Transverse colon (tissue), 4 donors: ENCODE measurements around the gene ZNRD2.

ENCODE experiments used
- POLR2A ChIP-seq: fragments of 450-650 bp; IDR thresholded peaks from one replicate; pipeline ENCODE4 v1.6.1; 2016; ENCODE audit warnings: antibody characterized with exemption, mild to moderate bottlenecking, moderate library complexity
- POLR2AphosphoS5 ChIP-seq, 3 donors: sonication (generic); formaldehyde crosslinking; IDR thresholded peaks; one replicate each; pipeline ENCODE4 v1.6.1; 2016; ENCODE audit warnings: antibody characterized with exemption in 3 of 3
- TF ChIP-seq, protein P1 (sequence below), 5 experiments: fragments of 200-600 bp in 3 of 5; fragments of 450-650 bp in 2 of 5; sonication (generic) in 3 of 5; IDR thresholded peaks; 1 replicate in 2 of 5; 2 replicates in 3 of 5; pipeline ENCODE4 v1.5.1; 2016 to 2017; ENCODE audit warnings: antibody characterized with exemption in 5 of 5, inconsistent platforms in 3 of 5, mild to moderate bottlenecking in 2 of 5, moderate library complexity in 1 of 5

DNA sequence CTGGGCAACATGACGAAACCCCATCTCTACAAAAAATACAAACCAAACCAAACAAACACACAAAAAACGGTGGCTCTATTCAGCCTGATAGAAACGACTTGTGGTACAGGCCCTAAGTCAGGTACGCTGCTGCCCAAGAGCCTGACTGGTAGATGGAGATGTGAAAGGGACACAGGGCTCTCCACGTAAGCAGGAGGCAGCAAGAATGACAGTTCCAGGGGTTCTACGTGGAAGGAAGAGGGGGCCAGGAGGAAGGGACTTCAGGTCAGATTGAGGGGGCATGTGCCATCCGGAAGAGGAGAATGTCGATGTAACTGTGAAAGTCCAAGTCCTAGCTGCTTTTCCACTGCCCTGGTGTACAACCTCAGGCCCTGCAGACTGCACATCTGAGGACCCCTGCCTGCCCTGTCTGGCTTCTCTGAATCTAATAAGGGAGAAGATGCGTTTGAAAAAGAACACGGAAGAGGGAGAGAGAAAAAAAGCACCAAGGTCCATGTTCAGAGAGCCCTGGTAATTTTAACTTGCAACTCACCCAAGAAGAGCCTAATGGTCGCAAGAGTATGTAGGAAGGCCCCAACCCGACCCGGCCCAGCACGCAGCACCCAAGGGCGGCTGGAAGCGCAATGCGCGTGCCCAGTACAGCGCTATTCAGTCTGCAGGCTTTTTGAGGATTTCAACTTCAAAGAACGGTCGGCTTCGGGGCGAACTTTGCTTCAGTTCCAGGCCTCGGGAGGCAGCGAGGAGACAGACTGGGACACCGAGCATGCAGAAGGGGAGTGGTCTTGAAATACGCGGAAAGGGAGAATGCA, 909 bp upstream of the ZNRD2 start:
- TF ChIP-seq POLR2A (no peak), POLR2AphosphoS5 (IDR thresholded peaks at IDR 0.05) (no peak)
- TF ChIP-seq, protein P1, sequence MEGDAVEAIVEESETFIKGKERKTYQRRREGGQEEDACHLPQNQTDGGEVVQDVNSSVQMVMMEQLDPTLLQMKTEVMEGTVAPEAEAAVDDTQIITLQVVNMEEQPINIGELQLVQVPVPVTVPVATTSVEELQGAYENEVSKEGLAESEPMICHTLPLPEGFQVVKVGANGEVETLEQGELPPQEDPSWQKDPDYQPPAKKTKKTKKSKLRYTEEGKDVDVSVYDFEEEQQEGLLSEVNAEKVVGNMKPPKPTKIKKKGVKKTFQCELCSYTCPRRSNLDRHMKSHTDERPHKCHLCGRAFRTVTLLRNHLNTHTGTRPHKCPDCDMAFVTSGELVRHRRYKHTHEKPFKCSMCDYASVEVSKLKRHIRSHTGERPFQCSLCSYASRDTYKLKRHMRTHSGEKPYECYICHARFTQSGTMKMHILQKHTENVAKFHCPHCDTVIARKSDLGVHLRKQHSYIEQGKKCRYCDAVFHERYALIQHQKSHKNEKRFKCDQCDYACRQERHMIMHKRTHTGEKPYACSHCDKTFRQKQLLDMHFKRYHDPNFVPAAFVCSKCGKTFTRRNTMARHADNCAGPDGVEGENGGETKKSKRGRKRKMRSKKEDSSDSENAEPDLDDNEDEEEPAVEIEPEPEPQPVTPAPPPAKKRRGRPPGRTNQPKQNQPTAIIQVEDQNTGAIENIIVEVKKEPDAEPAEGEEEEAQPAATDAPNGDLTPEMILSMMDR (IDR thresholded peaks at IDR 0.05): no peak
